CD4-positive, alpha-beta T cell treated with Interleukin-12 subunit alpha and Interleukin-12 subunit beta, for 1 hour (primary cell): ENCODE measurements around the gene ACSL1.
A peak's percentile ranks its signal among the peaks of the same experiment; 100 is the strongest.
"Not testable (repeated sequence)": the region's sequence is repeated elsewhere in the genome, so short reads cannot be mapped to it uniquely, and the experiment has no call there.

ENCODE experiments used
- DNase-seq: peaks from one replicate; pipeline ENCODE4 v3.0.0-alpha.2; 2020

Gene ACSL1

DNA sequence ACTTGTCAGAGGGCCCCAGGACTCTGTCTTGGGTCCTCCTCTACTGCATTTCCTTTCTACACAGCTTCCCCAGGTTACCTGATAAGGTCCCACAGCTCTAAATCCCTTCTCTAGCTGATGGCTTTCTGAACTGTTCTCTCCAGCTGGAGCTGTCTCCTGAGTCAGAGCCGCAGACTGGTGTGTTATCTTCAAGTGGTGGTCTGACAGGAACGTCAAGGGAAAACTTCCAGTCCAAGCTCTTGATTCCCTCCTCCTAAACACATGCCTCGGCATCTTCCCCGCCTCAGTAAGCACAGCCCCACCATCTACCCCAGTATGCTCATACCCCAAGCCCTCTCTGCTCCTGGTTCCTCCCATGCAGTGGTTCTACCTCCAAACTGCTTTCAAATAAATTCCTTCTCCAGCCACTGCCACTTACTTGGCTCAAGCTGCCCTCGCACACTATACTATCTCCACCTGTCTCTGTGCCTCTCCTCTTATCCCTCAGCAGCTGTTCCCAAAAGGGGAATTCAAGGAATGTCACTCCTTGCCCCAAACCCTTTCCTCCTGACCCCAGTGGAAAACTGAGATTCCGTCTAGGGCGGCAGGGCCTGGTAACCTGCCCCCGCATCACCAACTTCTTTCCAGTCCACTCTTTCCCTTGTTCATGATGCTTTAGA lies 74.7 kb downstream of the ACSL1 start:
- no peak for DNase-seq

DNA sequence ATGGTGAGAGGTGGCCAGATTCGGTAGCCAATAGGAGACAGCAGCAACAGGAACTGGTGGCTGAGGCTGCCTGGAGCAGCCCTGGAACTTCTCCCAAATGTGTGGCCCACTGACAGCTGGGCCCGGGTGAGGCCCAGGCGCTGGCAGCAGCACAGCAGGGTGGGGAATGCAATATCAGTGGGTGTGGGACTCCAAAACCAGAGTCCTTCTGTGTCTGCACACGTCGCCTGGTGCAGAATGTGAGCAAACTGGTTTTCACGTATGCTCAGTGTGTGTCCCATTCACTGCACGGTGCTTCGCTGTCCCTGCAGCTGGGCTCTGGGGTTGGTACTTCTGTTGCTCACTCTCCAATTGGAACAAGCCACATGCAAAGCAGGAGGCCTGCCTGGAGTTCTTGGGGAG lies 77.5 kb downstream of the ACSL1 start:
- no peak for DNase-seq

DNA sequence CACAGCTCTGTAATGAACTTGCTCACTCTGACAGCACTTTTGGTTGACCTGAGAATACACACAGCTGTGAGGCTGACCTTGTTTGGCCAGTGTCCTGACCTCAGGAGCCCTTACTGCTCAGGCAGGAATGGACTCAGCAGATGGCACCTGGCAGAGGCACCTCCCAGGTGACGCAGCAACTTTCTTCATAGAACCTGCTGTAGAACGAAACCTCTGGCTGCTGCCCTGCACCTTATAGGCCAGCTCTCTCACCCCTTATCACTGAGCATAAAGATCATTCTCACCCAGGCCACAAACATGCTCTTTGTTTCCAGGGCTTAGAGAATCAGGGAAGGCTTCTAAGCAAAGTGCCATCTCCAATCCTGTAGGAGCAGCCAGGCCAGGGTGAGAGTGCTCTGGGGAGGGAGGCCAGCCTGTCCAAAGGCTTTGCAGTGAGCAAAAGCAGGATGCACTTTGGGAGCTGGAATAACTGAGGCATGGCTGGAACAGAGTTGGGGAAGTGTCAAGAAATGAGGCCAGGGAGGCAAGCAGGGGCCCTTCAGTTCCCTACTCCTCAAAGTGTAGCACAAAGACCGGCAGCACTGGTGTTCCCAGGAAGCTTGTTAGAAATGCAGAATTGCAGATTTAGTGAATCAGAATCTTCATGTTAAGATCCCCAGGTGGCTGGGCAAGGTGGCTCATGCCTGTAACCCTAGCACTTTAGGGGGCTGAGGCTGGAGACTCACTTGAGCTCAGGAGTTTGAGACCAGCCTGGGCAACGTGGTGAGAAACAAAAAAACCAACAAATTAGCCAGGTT lies 78.5 kb downstream of the ACSL1 start:
- no peak for DNase-seq

DNA sequence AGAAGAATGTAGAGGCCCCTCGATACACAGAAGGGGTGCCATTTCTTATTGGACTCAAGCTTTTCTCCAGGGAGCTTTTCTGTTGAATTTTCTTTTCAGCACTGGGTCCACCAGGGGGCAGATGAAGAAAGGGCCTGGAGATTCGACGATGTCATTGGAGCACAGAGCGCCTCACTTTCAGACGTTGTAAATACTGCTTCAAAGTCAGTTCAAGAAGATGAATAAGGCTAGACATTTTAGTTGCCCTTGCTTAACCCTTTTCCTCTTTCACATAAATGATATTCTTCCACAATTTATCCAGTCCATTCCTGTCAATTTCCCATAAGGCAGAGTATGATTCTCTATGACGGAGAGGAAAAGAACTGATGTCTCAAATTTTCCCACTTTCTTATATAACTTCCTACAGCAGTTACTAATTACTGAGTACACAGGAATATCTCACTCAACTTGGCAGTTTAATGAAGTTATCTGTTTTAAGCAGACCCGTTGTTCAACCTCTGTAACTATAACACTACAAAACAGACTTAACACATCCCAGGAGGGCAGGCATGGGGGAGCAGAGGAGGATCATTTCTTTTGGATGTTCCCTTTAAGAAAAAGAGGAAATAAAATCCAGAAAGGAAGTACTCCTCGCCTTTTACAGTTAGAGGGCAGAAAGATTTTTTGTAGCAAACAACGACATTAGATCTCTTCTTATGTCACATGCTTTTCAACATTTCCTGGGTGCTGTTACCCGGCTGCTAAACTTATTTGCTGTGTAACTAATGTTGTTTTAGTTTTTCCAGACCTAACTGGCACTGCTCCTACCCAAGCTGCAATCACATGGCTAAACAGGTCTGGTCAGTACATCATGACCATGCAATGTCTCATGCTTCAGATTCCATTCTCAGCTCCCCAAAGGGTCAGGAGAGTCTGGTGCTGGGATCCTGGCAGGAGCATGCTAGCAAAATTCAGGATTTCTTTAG lies 79.7 kb downstream of the ACSL1 start:
- peak; percentile 70 for DNase-seq

DNA sequence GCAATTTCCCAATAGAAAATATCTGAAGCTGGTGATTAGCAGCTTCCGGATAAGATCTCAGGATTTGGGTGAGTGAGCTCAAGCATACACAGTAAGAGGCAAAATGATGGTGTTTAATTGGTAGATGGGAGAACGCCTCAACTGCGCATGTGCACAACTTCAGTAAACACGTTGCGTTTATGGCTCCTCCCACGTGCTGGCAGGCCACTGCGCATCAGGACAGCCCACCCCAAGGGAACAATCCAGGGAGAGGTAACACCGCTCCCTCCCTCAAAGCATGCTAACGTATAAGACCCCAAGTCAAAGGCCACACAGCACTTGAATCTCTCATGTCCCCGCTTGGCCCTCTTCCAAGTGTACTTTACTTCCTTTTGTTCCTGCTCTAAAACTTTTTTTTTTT lies 81.5 kb downstream of the ACSL1 start:
- no peak for DNase-seq

DNA sequence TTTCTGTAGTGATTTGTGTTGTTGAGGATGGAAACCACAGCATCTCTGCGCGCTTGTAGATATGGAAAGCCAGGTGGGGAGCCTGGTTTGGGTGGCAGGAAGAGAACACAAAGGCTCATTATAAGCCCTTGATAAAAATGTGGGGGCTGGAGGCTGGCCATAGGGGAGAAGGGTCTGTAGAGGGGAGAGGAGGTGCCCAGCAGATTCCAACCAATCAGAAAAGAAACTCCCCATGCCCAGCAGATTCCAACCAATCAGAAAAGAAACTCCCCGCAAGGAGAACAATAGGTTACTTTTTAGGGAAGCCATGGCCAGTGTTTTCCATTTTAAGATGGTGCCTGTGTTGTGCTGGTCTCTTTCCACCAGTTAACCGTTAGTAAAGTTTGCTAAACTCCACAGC lies 82.1 kb downstream of the ACSL1 start:
- no peak for DNase-seq

DNA sequence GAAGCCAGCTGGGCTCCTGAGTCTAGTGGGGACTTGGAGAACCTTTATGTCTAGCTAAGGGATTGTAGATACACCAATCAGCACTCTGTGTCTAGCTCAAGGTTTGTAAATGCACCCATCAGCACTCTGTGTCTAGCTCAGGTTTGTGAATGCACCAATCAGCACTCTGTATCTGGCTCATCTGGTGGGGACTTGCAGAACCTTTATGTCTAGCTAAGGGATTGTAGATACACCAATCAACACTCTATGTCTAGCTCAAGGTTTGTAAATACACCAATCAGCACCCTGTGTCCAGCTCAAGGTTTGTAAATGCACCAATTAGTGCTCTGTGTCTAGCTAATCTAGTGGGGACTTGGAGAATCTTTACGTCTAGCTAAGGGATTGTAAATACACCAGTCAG lies 84.1 kb downstream of the ACSL1 start:
- not testable (repeated sequence) for DNase-seq

DNA sequence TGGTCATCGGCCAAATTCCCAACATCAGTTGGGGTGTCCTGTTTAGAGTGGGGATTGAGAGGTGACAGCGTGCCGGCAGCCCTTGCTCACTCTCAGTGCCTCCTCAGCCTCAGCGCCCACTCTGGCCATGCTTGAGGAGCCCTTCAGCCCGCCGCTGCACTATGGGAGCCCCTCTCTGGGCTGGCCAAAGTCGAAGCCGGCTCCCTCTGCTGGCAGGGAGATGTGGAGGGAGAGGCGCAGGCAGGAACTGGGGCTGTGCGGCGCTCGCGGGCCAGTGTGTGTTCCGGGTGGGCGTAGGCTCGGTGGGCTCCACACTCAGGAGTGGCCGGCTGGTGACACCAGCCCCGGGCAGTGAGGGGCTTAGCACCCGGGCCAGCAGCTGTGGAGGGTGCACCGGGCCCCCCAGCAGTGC lies 84.8 kb downstream of the ACSL1 start:
- no peak for DNase-seq

DNA sequence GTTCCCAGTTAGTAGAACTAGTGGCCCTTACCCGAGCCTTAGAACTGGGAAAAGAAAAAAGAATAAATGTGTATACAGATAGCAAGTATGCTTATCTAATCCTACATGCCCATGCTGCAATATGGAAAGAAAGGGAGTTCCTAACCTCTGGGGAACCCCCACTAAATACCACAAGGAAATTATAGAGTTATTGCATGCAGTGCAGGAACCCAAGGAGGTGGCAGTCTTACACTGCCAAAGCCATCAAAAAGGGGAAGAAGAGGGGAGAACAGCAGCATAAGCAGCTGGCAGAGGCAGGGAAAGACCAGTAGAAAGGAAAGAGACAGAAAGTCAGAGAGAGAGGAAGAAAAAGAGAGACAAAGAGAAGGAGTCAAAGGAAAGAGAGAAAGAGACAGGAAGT lies 86.2 kb downstream of the ACSL1 start:
- not testable (repeated sequence) for DNase-seq

DNA sequence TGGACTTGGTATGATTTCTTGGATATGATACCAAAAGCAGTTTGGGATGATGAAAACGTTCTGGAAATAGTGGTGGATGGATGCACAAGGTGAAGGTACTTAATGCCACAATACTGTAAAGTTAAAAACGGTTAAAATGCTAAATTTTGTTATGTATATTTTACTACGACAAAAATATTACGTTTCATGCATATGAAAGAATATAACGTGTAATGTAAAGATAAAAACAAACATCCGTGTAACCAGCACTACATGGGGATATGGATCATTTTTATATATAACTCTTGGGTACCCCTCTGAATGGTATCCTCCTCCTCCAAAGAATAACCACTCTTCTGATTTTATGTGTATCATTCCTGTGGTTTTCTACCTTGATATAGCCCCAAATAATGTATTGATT lies 91.0 kb downstream of the ACSL1 start:
- no peak for DNase-seq

DNA sequence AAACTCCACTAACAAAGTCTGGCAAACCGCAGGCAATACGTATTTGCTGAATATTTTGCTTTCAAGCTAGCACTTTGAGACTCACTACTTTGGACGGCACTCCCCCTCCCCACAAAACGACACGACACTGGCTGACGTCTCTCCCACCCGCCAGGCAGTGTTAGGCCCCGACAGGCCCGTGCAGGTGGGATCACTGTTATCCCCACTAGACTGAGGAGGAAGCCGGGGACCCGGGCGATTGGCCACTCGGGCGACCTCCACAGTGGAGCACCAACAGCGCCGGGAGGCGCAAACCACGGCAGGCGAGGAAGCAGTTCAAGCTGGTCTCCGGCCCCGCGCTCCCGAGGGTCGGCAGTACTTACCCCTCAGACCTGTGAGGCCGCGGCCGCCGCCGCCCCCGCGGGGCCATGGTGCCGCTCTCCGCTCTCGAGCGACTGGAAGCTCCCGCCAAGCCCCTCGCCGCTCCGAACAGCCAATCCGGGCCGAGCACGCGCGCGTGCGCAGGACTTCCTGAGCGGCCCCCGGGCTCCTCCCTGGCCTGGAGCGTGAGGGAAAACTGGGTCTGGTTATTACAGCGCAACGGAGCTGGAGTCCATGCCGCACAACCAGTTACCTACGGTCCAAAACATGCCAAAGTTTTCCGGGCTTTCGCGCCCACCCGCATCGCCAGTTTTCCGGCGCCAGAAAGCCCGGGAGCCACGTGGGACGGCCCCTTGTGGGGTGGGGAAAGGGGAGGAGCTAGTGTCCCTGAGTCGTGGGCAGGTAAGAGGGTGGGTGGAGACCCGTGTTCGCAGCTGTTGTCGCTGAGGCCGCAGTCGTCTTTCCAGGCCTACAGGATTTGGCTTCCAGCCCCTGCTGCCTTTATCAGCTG lies 91.9 kb downstream of the ACSL1 start, which contains the start of gene CENPU:
CENPU (minus strand) TSS at position 443 of the 871 bp plus-strand sequence; CDS start at position 409, 34 bp downstream.
- DNase-seq: peak; percentile 97

DNA sequence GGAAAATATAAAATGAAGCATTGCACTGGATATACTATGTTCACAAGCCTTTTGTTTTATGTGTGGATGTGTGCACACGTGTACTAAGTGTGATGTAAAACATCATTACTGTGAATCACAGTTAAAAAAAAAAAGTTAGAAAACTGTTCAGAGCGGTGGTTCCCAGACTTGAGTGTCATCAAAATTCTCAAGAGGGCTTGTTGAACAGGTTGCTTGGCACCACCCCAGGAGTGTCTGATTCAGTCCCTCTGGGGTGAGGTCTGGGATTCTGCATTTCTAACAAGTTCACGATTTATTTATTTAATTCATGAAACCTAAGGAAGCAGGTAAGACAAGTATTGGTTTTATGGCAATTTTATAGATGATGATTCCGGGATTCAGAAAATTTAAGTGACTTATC lies 93.6 kb downstream of the ACSL1 start:
- DNase-seq: no peak

DNA sequence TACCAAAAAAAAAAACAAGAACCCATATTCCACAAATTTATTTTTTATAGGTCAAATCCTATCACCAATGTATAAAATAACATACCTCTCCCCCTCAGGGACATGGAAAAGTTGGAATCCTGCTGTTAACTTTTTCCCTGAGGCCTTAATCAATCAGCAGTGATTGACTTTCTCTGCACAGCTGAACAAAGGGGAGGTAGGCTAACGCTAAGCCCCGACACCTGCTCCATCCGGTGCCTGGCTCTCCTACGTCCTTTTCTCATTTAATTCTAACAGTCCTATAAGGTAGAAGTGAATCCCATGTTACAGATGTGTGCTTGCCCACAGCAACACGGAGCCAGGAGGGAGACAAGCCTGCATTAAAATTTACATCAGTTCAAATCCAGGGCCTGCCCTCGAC lies 94.7 kb downstream of the ACSL1 start:
- DNase-seq: no peak

DNA sequence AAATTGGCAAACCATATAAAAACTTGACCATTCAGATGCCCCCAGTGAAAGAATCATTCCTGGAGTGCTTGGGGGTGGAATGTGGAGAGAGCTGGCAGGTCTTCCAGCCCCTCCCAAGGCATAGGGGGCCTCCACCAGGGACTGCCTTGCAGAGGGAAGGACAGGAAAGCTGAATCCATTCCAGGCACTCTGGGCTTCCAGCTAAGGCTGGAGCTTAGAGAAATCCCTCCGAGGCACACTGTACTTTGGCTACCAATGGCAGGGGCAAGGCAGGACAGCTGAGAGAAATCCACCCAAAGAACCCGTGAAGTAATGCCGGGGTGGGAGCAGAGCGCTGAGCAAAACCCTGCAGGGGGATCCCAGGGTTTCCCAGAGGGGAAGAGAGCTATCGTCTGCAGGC lies 95.8 kb downstream of the ACSL1 start:
- no peak for DNase-seq

DNA sequence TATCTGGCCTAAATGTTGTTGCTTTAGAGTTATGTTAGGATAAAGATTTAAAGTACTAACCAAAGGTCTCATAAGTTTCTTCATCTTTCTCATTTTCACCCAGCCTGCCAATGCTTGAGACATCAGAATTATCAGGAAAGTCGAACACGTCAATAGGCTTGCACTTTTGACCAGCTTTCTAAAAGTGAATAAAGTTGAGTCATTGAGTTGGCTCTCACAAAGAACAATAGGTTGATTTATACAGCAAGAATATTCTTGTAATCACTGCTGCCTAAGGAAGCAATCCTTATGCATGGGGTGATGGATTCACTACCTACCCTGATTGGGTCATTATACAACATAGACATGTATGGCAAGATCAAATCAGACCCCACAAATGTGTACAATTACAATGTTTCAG lies 96.9 kb downstream of the ACSL1 start:
- no peak for DNase-seq

DNA sequence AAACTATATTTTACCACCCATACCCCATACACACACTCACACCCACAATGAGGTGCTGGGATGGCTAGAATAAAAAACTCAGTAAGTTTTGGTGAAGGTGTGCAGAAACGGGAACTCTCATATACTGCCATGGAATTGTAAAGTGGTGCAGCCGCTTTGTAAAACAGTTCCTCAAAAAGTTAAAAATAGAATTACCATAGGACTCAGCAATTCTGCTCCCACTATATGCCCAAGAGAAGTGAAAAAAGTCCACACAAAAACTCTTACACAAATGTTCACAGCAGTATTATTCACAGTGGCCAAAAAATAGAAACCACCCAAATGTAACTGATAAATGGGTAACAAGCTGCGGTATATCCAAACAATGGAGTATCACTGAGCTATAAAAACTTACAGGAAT lies 98.3 kb downstream of the ACSL1 start:
- no peak for DNase-seq

DNA sequence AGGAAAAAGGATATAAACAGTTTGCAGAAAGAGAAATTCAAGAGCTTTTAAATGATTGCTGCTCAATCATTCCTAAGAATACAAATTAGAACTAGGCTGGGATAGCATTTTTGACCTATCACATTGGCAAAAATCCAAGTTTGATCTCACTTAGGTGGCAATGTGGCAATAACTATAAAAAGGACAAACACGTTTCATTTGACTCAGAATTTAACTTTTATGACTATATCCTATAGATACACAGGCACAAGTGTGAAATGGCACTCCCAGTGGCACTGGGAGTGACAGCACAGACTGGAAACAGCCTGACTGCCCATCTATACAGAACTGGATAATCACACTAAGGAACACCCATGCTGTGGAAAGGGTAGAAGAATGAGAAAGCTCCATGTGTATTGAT lies 103.0 kb downstream of the ACSL1 start:
- no peak for DNase-seq

DNA sequence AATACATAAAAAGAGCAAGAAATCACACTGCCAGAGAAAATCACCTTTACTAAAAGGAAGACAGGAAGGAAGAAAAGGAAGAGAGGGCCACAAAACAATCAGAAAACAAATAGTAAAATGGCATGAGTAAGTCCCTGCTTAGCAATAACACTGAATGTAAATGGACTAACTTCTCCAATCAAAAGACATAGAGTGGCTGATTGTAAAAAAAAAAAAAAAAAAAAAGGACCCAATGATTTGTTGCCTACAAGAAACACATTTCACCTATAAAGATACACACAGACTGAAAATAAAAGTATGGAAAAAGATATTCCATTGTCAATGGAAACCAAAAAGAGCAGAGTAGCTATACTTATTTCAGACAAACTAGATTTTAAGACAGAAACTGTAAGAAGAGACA lies 104.5 kb downstream of the ACSL1 start:
- no peak for DNase-seq

DNA sequence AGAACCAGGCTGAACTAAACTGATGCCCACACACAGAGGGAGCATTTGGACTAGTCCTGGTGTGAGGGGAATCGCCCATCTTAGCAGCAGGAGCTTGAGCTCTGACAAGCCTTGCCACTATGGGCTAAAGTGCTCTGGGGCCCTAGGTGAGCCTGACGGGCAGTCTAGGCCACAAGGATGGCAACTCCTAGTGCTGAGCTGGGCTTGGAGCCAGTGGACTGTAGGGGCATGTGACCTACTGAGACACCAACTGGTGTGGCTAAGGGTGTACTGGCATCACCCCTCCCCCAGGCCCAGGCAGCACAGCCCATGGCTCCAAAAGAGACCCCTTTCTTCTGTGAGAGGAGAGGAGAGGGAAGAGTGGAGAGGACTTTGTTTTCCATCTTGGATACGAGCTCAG lies 106.4 kb downstream of the ACSL1 start:
- no peak for DNase-seq

DNA sequence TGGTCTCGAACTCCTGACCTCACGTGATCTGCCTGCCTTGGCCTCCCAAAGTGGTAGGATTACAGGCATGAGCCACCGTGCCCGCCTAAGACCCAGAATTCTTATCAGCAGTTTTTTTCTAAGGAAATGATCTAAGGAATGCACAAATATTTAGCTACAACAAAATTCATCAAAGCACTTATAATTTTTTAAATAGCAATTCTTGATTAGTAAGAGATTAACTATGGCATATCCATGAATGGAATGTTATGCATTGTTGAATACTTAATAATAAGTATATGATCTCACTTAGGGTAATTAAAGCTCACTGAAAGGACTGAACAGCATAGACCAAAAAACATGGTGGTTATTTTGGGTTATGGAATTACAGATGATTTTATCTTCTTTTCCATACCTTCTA lies 110.2 kb downstream of the ACSL1 start:
- DNase-seq: no peak

DNA sequence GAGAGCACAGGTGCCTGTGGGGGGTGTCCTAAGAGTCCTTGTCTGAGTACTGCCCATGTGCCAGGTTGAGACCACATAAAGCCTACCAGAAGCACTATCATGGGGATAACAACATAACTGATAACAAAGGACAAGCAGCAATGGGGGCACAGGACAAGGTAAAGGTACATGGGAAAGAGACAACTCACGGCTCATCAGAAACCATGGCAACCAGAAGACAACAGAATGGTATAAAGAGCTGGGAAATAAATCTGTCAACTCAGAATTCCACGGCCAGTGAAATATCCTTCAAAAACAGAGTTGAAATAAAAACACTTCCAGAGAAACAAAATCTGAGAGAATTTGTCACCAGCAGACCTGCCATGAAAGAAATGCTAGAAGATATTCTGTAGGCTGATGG lies 111.9 kb downstream of the ACSL1 start:
- DNase-seq: no peak

DNA sequence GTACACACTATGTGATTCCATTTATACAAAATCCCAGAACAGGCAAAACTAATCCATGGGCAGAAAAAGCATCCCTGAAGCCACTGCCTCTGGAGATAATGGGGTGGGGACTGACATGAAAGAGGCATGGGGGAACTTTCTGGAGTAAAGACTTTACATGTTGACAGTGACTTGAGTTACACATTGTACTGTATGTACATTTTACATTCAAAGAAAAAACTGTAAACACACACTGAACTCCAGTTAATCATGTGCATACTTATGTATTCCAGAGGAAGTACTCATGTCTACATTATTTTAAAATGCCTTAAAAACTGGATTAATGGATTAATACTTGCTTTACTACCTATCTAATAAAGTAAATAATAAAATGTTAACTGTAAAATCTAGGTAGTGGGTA lies 113.4 kb downstream of the ACSL1 start:
- DNase-seq: no peak
